Endothelial cell of umbilical vein (primary cell): ENCODE measurements around the gene STARD5. TPM values are rescaled to one million over a fixed set of nuclear protein-coding genes. Genes with fewer than 3 reads are reported as not detected.

Source experiments
- BruUV-seq: library from RNA; stranded (reverse); fragments of 400-500 nt; replicated peaks from 2 replicates; lab custom pipeline; 2021; lab: Mats Ljungman, UMichigan
- CTCF ChIA-PET: fragments of 300-600, 350-600 bp; sonication (Branson Sonifier 250); formaldehyde crosslinking; loops from one replicate; lab custom pipeline; 2021; ENCODE audit warnings: antibody characterized with exemption, inconsistent platforms; lab: Charles Lee
- POLR2A ChIA-PET: fragments of 300-600, 350-600 bp; sonication (Branson Sonifier 250); formaldehyde crosslinking; loops from one replicate; lab custom pipeline; 2021; ENCODE audit warnings: antibody characterized with exemption, inconsistent platforms; lab: Charles Lee
- DNase-seq: peaks from one replicate; pipeline ENCODE4 v3.0.0-alpha.2; 2011; ENCODE audit warnings: low read depth, low spot score
- FAIRE-seq: peaks from 2 replicates; lab custom pipeline; 2011; peaks lifted over from hg19 to GRCh38; lab: Jason Lieb, UNC
- H2AFZ ChIP-seq: 2 replicates; pipeline ENCODE4 v1.6.0; 2012; ENCODE audit warnings: low read depth, low read length, control low read depth, inconsistent platforms
- H3K27ac ChIP-seq: 2 replicates; pipeline ENCODE4 v1.5.1; 2011; ENCODE audit warnings: low read depth, mild to moderate bottlenecking, control low read depth, low read length, moderate library complexity; ENCODE audit not compliant: insufficient read depth
- H3K27me3 ChIP-seq, 2 experiments: 2 replicates each; pipeline versions ENCODE4 v1.6.0 to v1.6.1; 2011; ENCODE audit warnings: low read length in 2 of 2, mixed read lengths in 1 of 2; ENCODE audit not compliant: control insufficient read depth in 2 of 2, insufficient read depth in 2 of 2
- H3K36me3 ChIP-seq, 2 experiments: 2 replicates in 1 of 2; 3 replicates in 1 of 2; pipeline ENCODE4 v1.5.1; 2011; ENCODE audit warnings: low read length in 2 of 2, mild to moderate bottlenecking in 1 of 2, moderate library complexity in 1 of 2; ENCODE audit not compliant: control insufficient read depth in 2 of 2, insufficient read depth in 2 of 2; ENCODE audit errors: extremely low read depth in 1 of 2
- H3K4me1 ChIP-seq: 3 replicates; pipeline ENCODE4 v1.5.1; 2011; ENCODE audit warnings: mild to moderate bottlenecking, low read length; ENCODE audit not compliant: control insufficient read depth, insufficient read depth; ENCODE audit errors: extremely low read depth
- H3K4me2 ChIP-seq: 2 replicates; pipeline ENCODE4 v1.6.1; 2011; ENCODE audit warnings: low read length, control low read depth, mixed read lengths; ENCODE audit not compliant: insufficient read depth
- H3K4me3 ChIP-seq, 3 experiments: fragments of 200-600 bp in 1 of 3; sonication (generic), shearing (Covaris generic) in 1 of 3; replicated peaks in 1 of 3; 2 replicates each; pipeline ENCODE4 v1.5.1; 2011 to 2016; ENCODE audit warnings: control low read depth in 3 of 3, low read length in 3 of 3, mild to moderate bottlenecking in 2 of 3, inconsistent platforms in 1 of 3, low read depth in 1 of 3, moderate library complexity in 1 of 3; ENCODE audit not compliant: insufficient read depth in 1 of 3
- H3K79me2 ChIP-seq: 2 replicates; pipeline ENCODE4 v1.6.0; 2012; ENCODE audit warnings: low read length, inconsistent platforms; ENCODE audit not compliant: control insufficient read depth, insufficient read depth
- H3K9ac ChIP-seq: replicated peaks from 2 replicates; pipeline ENCODE3; 2011; ENCODE audit warnings: low read length, control low read depth; ENCODE audit not compliant: insufficient read depth; ENCODE audit errors: extremely low read depth
- H3K9me1 ChIP-seq: replicated peaks from 3 replicates; pipeline ENCODE4 v1.6.0; 2011; ENCODE audit warnings: mild to moderate bottlenecking, low read length; ENCODE audit not compliant: control insufficient read depth, insufficient read depth; ENCODE audit errors: extremely low read depth
- H3K9me3 ChIP-seq: replicated peaks from 2 replicates; pipeline ENCODE4 v1.5.1; 2012; ENCODE audit warnings: low read length, inconsistent platforms; ENCODE audit not compliant: control insufficient read depth, insufficient read depth
- H4K20me1 ChIP-seq: replicated peaks from 2 replicates; pipeline ENCODE3; 2011; ENCODE audit warnings: mild to moderate bottlenecking, low read length; ENCODE audit not compliant: control insufficient read depth, insufficient read depth; ENCODE audit errors: extremely low read depth
- EZH2 ChIP-seq: IDR thresholded peaks from 2 replicates; pipeline ENCODE4 v1.6.1; 2012; ENCODE audit warnings: borderline replicate concordance, low read depth, mild to moderate bottlenecking, moderate library complexity, low read length, inconsistent platforms; ENCODE audit not compliant: severe bottlenecking
- FOS ChIP-seq: IDR thresholded peaks from 2 replicates; pipeline ENCODE4 v1.6.1; 2011; ENCODE audit warnings: mild to moderate bottlenecking, low read length, moderate library complexity, borderline replicate concordance; ENCODE audit not compliant: insufficient read depth
- GATA2 ChIP-seq: IDR thresholded peaks from 2 replicates; pipeline ENCODE4 v1.7.0; 2011; ENCODE audit warnings: low read depth, mild to moderate bottlenecking, moderate library complexity, mixed read lengths, low read length; ENCODE audit not compliant: insufficient read length, insufficient read depth
- JUN ChIP-seq: IDR thresholded peaks from 2 replicates; pipeline ENCODE4 v1.6.1; 2011; ENCODE audit warnings: borderline replicate concordance, low read depth; ENCODE audit not compliant: insufficient read length, insufficient read depth
- MAX ChIP-seq: IDR thresholded peaks from 2 replicates; pipeline ENCODE4 v1.6.1; 2011; ENCODE audit not compliant: insufficient read depth, insufficient read length
- MYC ChIP-seq: IDR thresholded peaks from one replicate; pipeline ENCODE4 v1.6.1; 2011; ENCODE audit warnings: mild to moderate bottlenecking, low read depth, low read length
- POLR2A ChIP-seq: IDR thresholded peaks from 2 replicates; pipeline ENCODE4 v1.6.1; 2012; ENCODE audit warnings: low read depth, mild to moderate bottlenecking, control low read depth, low read length
- POLR2AphosphoS5 ChIP-seq: IDR thresholded peaks from 2 replicates; pipeline ENCODE4 v1.6.1; 2012; ENCODE audit warnings: low read depth, mild to moderate bottlenecking, control low read depth, low read length, moderate library complexity; ENCODE audit not compliant: insufficient read depth
- dilution Hi-C: fragments of 300-500 bp; cut with MboI; formaldehyde crosslinking; loops from one replicate; pipeline ENCODE4 v1.15.0; 2019; ENCODE audit warnings: low sequenced_read_pairs; ENCODE audit not compliant: extremely low pct_ligation_motif_present
- intact Hi-C: fragments of 100-400 bp; cut with micrococcal nuclease; formaldehyde crosslinking; loops from one replicate; pipeline ENCODE4 v1.10.0; 2022
- polyA plus RNA-seq, 4 experiments: library from polyadenylated mRNA; depleted of rRNA in 3 of 4; stranded (reverse) in 3 of 4; unstranded in 1 of 4; fragments of >200 nt; gene quantifications; 2 replicates each; pipeline versions ENCODE4 v1.2.1 to v1.2.3, GENCODE V29; 2011 to 2012; ENCODE audit warnings: missing spikeins in 1 of 4
- total RNA-seq: library from RNA; stranded (reverse); gene quantifications from 2 replicates; pipeline ENCODE4 v1.2.3, GENCODE V29; 2021
- TF ChIP-seq, protein P1 (sequence below), 2 donors: IDR thresholded peaks; 1 replicate in 1 of 2; 2 replicates in 1 of 2; pipeline ENCODE4 v1.5.1; 2011; ENCODE audit warnings: low read length in 2 of 2, mild to moderate bottlenecking in 2 of 2, moderate library complexity in 2 of 2, control low read depth in 1 of 2, inconsistent platforms in 1 of 2, low read depth in 1 of 2; ENCODE audit not compliant: insufficient read depth in 1 of 2; ENCODE audit errors: extremely low read depth in 1 of 2

The STARD5 gene
- total and polyA plus RNA-seq, 2 donors (not counting 3 experiments of a cell fraction or from before 2014, with no cell fraction given), result 2.2 to 3.0 TPM

DNA sequence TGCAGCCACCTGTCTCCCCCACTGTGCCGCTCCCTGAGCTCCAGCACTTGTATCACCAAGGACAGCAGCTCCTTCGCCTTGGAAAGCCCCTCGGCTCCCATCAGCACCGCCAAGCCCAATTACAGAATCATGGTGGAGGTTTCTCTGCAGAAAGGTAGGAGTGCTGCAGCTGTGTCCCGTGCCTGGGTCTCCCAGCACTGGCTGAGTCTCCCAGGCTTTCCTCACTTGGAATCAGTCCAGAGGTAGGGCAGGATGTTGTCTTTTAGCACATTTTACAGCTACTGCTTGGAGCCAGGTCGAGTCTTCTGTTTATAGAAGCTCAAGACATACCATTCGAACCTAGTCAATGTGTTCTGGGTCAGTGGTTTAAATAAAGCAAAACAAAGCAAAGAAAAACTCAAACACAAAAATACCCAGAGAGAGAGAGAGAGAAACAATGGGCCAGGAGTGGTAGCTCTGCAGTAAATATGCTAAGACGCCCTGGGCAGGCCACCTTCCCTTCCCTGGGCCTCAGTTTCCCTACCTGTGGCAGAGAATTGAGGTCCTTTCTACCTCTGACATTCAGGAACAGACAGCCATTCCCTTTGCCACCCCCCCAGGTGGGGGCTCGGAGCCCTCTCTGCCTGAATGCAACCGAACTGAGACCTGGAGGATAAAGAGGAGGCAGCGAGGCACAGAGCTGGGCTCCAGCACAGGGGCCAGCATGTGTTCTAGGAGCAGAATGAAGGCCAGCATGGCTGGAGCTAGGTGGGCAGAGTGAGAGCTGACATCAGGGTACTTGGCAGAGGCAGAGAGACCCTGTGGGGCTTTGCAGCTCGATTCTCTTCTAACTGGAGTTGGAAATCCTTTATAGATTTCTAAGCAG, 44.1 kb downstream of the STARD5 start:
- H3K9ac ChIP-seq, result no peak overlapping the region
- TF ChIP-seq MYC (no peak), MAX (no peak), EZH2 (no peak), POLR2AphosphoS5 (no peak), FOS (no peak), POLR2A (no peak), JUN (no peak), GATA2 (no peak)
- TF ChIP-seq, protein P1, sequence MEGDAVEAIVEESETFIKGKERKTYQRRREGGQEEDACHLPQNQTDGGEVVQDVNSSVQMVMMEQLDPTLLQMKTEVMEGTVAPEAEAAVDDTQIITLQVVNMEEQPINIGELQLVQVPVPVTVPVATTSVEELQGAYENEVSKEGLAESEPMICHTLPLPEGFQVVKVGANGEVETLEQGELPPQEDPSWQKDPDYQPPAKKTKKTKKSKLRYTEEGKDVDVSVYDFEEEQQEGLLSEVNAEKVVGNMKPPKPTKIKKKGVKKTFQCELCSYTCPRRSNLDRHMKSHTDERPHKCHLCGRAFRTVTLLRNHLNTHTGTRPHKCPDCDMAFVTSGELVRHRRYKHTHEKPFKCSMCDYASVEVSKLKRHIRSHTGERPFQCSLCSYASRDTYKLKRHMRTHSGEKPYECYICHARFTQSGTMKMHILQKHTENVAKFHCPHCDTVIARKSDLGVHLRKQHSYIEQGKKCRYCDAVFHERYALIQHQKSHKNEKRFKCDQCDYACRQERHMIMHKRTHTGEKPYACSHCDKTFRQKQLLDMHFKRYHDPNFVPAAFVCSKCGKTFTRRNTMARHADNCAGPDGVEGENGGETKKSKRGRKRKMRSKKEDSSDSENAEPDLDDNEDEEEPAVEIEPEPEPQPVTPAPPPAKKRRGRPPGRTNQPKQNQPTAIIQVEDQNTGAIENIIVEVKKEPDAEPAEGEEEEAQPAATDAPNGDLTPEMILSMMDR (IDR thresholded peaks at IDR 0.05; ENCODE audit: extremely low read depth in 1 of 2, insufficient read depth in 1 of 2, low read depth in 1 of 2, low read length in 2 of 2), result no peak
- FAIRE-seq, result no peak
- H3K36me3 ChIP-seq, result no peaks in the 10 kb centered on the region
- H3K79me2 ChIP-seq, result no peaks in the 10 kb centered on the region
- intact Hi-C loops, result loop anchor here (5.0 to 10.0 kb wide), 2 partner anchors 197 to 765 kb away; partner anchors contain the start of gene MEX3B
- peaks cover 1 to 8% of the 10 kb centered on the region in 2 experiments for H3K27me3 ChIP-seq
- H2AFZ ChIP-seq, result no peak overlapping the region
- H3K27ac ChIP-seq, result no peak overlapping the region
- no peaks in the 10 kb centered on the region for H3K9me3 ChIP-seq
- H3K9me1 ChIP-seq, result no peaks in the 10 kb centered on the region
- DNase-seq, result peak; percentile 29
- no peaks in the 10 kb centered on the region for H3K4me1 ChIP-seq
- CTCF ChIA-PET, result interaction anchor here (1.4 to 2.4 kb wide), 4 partner anchors 13 to 131 kb away, joined by 4 to 25 read pairs (median 10); no protein-coding TSS in a partner anchor
- H3K4me3 ChIP-seq, result no peak overlapping the region
- H4K20me1 ChIP-seq, result no peaks in the 10 kb centered on the region
- no peak overlapping the region for H3K4me2 ChIP-seq
- POLR2A ChIA-PET, result no interaction called here
- no TSS peak for BruUV-seq
- dilution Hi-C loops, result no loop called here
